ENCODE results near the gene WDR7. TPM values are rescaled to one million over a fixed set of nuclear protein-coding genes. Genes with fewer than 3 reads are reported as not detected.

Gene WDR7
- total and polyA plus RNA-seq, 2 of the 4 experiments (the other 2 are of a cell fraction), result 3.7 to 23.3 TPM

DNA sequence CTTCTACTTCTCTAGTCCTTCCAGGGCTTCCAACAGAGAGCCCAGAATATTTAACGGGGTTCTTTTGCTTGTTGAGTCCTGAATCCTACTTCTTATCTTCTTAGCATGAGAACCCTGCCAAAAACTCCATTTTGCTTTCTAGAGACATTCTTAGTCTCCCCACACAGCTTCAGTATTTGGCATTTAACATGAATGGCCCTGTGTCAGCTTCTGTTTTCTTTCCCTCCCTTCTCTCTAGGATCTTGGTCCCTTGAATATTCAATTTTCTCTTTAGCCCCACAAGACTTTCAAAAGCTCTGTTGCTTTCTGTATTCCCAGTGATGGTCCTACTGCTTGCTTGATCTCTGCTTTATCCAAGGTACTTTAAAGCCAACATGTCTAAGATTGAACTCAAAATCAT lies 89.5 kb downstream of the WDR7 start:
- CTCF ChIA-PET, result no interaction called here
- H3K4me2 ChIP-seq (ENCODE audit: low read depth, low read length), result no peak overlapping the region
- H3K14ac ChIP-seq (replicated peaks; ENCODE audit: low read depth, low read length), result no peak overlapping the region
- POLR2A ChIA-PET (ENCODE audit: unreplicated experiment), result no interaction called here
- H2AK5ac ChIP-seq (ENCODE audit: low read depth, low read length), result no peak overlapping the region
- 0 out of 2 replicates have a peak, but pooled peaks cover 3% of the 10 kb centered on the region for H3K9me1 ChIP-seq (ENCODE audit: insufficient read depth, low read length)
- H2AFZ ChIP-seq (replicated peaks; ENCODE audit: low read length, poor library complexity), result no peak overlapping the region
- BruUV-seq (replicated peaks), result no TSS peak
- dilution Hi-C loops (cut with HindIII; ENCODE audit: low sequenced_read_pairs, unreplicated experiment), result no loop called here
- no peak for DNase-seq
- no peak overlapping the region for H4K8ac ChIP-seq (ENCODE audit: low read depth in 2 of 2, low read length in 2 of 2)
- no peak overlapping the region for H2BK120ac ChIP-seq (ENCODE audit: low read depth, low read length)
- H3K4me3 ChIP-seq (ENCODE audit: insufficient read depth, low read depth, low read length), result no peak overlapping the region
- no peaks in the 10 kb centered on the region; the same call in 1 of the 2 replicates for H3K36me3 ChIP-seq (ENCODE audit: control insufficient read depth, insufficient read depth, low read length)
- H4K91ac ChIP-seq (ENCODE audit: insufficient read depth, low read depth, low read length), result no peak overlapping the region
- H3K27ac ChIP-seq (ENCODE audit: insufficient read depth, low read length), result no peak overlapping the region
- intact Hi-C loops (cut with micrococcal nuclease), result loop anchor here (10.0 kb wide), 1 partner anchor 474 kb away; no protein-coding TSS in a partner anchor
- WGBS, 2 experiments (ENCODE audit: extremely low coverage in 2 of 2, insufficient read length in 1 of 2), result no CpG with 5 or more reads among the region's 1 CpG
- in situ Hi-C loops (cut with MboI; ENCODE audit: low sequenced_read_pairs), result loop anchor here (10.0 kb wide), 1 partner anchor 704 kb away; no protein-coding TSS in a partner anchor
- H2BK15ac ChIP-seq (ENCODE audit: low read depth, low read length), result no peak overlapping the region
- no peaks in the 10 kb centered on the region for H3K9me3 ChIP-seq (ENCODE audit: control insufficient read depth, insufficient read depth, low read length)
- H3K56ac ChIP-seq (ENCODE audit: extremely low read depth, insufficient read depth, low read length), result no peak overlapping the region; the same call in 1 of the 2 replicates
- TF ChIP-seq, protein P1, sequence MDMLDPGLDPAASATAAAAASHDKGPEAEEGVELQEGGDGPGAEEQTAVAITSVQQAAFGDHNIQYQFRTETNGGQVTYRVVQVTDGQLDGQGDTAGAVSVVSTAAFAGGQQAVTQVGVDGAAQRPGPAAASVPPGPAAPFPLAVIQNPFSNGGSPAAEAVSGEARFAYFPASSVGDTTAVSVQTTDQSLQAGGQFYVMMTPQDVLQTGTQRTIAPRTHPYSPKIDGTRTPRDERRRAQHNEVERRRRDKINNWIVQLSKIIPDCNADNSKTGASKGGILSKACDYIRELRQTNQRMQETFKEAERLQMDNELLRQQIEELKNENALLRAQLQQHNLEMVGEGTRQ (IDR thresholded peaks at IDR 0.05; ENCODE audit: low read depth, low read length), result no peak
- no peak for TF ChIP-seq BHLHE40 (IDR thresholded peaks at IDR 0.05; ENCODE audit: low read depth, low read length)
- TF ChIP-seq, protein P2, sequence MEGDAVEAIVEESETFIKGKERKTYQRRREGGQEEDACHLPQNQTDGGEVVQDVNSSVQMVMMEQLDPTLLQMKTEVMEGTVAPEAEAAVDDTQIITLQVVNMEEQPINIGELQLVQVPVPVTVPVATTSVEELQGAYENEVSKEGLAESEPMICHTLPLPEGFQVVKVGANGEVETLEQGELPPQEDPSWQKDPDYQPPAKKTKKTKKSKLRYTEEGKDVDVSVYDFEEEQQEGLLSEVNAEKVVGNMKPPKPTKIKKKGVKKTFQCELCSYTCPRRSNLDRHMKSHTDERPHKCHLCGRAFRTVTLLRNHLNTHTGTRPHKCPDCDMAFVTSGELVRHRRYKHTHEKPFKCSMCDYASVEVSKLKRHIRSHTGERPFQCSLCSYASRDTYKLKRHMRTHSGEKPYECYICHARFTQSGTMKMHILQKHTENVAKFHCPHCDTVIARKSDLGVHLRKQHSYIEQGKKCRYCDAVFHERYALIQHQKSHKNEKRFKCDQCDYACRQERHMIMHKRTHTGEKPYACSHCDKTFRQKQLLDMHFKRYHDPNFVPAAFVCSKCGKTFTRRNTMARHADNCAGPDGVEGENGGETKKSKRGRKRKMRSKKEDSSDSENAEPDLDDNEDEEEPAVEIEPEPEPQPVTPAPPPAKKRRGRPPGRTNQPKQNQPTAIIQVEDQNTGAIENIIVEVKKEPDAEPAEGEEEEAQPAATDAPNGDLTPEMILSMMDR (conservative IDR thresholded peaks at IDR 0.05; ENCODE audit: low read depth, low read length), result no peak
- TF ChIP-seq MAFK (IDR thresholded peaks at IDR 0.05; ENCODE audit: low read depth, low read length), result no peak
- no peak for TF ChIP-seq MXI1 (IDR thresholded peaks at IDR 0.05; ENCODE audit: borderline replicate concordance, low read depth, low read length)
- TF ChIP-seq CHD1 (IDR thresholded peaks at IDR 0.05; ENCODE audit: low read depth, low read length), result no peak
- no peak for TF ChIP-seq RAD21 (IDR thresholded peaks at IDR 0.05; ENCODE audit: low read length)
- no peak for TF ChIP-seq RFX5 (IDR thresholded peaks at IDR 0.05; ENCODE audit: low read depth, low read length)
- TF ChIP-seq, protein P3, sequence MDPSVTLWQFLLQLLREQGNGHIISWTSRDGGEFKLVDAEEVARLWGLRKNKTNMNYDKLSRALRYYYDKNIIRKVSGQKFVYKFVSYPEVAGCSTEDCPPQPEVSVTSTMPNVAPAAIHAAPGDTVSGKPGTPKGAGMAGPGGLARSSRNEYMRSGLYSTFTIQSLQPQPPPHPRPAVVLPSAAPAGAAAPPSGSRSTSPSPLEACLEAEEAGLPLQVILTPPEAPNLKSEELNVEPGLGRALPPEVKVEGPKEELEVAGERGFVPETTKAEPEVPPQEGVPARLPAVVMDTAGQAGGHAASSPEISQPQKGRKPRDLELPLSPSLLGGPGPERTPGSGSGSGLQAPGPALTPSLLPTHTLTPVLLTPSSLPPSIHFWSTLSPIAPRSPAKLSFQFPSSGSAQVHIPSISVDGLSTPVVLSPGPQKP (IDR thresholded peaks at IDR 0.05; ENCODE audit: borderline replicate concordance, low read depth, low read length), result no peak
- TF ChIP-seq MAZ (IDR thresholded peaks at IDR 0.05; ENCODE audit: borderline replicate concordance, low read depth, low read length), result no peak
- no peak for TF ChIP-seq NFE2L2 (IDR thresholded peaks at IDR 0.05; ENCODE audit: low read depth, low read length)
- TF ChIP-seq RCOR1 (IDR thresholded peaks at IDR 0.05; ENCODE audit: insufficient replicate concordance, low read length), result no peak
- no peak for TF ChIP-seq SMC3 (IDR thresholded peaks at IDR 0.05; ENCODE audit: low read depth, low read length)
- TF ChIP-seq FOS (IDR thresholded peaks at IDR 0.05; ENCODE audit: low read depth, low read length), result no peak
- no peak overlapping the region for H2BK20ac ChIP-seq (ENCODE audit: low read depth, low read length)
- no peak overlapping the region for H3K18ac ChIP-seq (ENCODE audit: low read depth, low read length)
- no peaks in the 10 kb centered on the region for H3K79me1 ChIP-seq (ENCODE audit: low read depth in 1 of 2, low read length in 2 of 2)
- no peaks in the 10 kb centered on the region for H3K4me1 ChIP-seq (ENCODE audit: control insufficient read depth, insufficient read depth, low read length)
- no peak overlapping the region for H2AK9ac ChIP-seq (replicated peaks; ENCODE audit: low read depth, low read length, poor library complexity)
- H3K23ac ChIP-seq (ENCODE audit: low read depth, low read length), result no peak overlapping the region
- H3K27me3 ChIP-seq (ENCODE audit: control insufficient read depth, insufficient read depth, low read length), result no peaks in the 10 kb centered on the region
- H3K4ac ChIP-seq (ENCODE audit: low read depth, low read length), result no peak overlapping the region
- H2BK5ac ChIP-seq (ENCODE audit: low read depth, low read length, poor library complexity, severe bottlenecking), result no peak overlapping the region
- H4K5ac ChIP-seq (ENCODE audit: low read depth, low read length), result no peak overlapping the region
- no peak for ATAC-seq (ENCODE audit: low read depth)
- no peak overlapping the region for H3K9ac ChIP-seq (ENCODE audit: low read depth, low read length)
- no peaks in the 10 kb centered on the region for H4K20me1 ChIP-seq (ENCODE audit: insufficient read depth, low read length)
